Activated T-cell treated with anti-CD3 and anti-CD28 coated beads, Interleukin-2, amount 50 U/mL, for 72 hours (primary cell): ENCODE data around the gene CEP290. TPM values are rescaled to one million over a fixed set of nuclear protein-coding genes. Genes with fewer than 3 reads are reported as not detected.
"Not testable (repeated sequence)": the region's sequence is repeated elsewhere in the genome, so short reads cannot be mapped to it uniquely, and the experiment has no call there.

Experiments used
- ATAC-seq, 2 donors: fragments of 150-1000 bp; cut with Tn5 transposase; replicated peaks in 1 of 2; 2 replicates each; pipeline ENCODE4 v1.10.0; 2021; ENCODE audit warnings: moderate library complexity in 2 of 2, mild to moderate bottlenecking in 1 of 2
- DNase-seq, 2 donors: peaks; one replicate each; pipeline ENCODE4 v3.0.0; 2021 to 2022; ENCODE audit warnings: mixed read lengths in 1 of 2
- H3K27ac Mint-ChIP-seq: one replicate; pipeline ENCODE4 v1.8.0; 2022; ENCODE audit warnings: mild to moderate bottlenecking, moderate library complexity, mixed read lengths
- H3K27me3 Mint-ChIP-seq: one replicate; pipeline ENCODE4 v1.8.0; 2022; ENCODE audit warnings: low read depth, mixed read lengths
- H3K36me3 Mint-ChIP-seq, 2 donors: one replicate each; pipeline ENCODE4 v1.8.0; 2022; ENCODE audit warnings: mixed read lengths in 2 of 2, mild to moderate bottlenecking in 1 of 2; ENCODE audit not compliant: insufficient read depth in 2 of 2
- H3K4me1 Mint-ChIP-seq: one replicate; pipeline ENCODE4 v1.8.0; 2022; ENCODE audit warnings: low read depth, mixed read lengths
- H3K4me3 Mint-ChIP-seq, 2 donors: one replicate each; pipeline ENCODE4 v1.8.0; 2022; ENCODE audit warnings: mild to moderate bottlenecking in 2 of 2, mixed read lengths in 2 of 2, moderate library complexity in 2 of 2
- H3K9me3 Mint-ChIP-seq, 2 donors: one replicate each; pipeline ENCODE4 v1.8.0; 2022; ENCODE audit warnings: mixed read lengths in 2 of 2
- total RNA-seq, 2 donors: library from RNA; stranded (reverse); gene quantifications; one replicate each; pipeline ENCODE4 v1.2.3, GENCODE V29; 2022

Gene CEP290
- total RNA-seq, 2 donors from 2014 or later: 14.1 to 14.3 TPM

DNA sequence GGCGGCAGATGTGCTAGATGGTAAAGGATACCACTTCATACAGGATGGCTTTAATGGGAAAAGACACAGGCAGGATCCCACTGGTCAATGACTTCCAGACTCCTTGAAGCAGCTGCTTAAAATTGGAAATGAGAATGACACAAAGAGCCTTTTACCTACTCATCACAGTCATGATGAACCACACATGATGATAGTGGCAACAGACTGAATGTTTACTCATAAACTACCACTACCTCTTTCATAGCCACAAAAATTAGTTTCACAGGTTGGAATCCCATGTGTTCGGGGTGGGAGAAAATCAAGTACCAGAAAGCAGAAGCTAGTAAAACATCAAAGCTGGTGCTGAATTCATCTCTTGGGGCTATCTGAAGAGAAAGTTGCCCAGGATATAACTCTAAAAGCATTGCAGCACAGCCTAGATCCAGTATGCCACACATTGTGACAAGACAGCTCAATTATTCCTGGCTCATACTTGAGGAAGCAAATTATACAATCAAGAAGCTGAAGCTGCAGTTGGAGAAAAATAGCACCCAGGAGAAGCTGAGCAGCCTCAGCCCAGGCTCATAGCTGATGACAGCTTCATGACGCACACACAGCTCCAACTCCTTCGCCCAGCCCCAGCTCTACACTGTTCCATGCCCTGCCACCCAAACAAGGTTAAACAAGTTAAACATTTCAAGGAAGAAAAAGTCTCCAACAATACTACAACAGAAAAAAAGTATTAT, 83.7 kb downstream of the CEP290 start:
- H3K36me3 Mint-ChIP-seq: peaks cover 3 to 11% of the 10 kb centered on the region in 2 donors
- no peak for DNase-seq
- H3K27ac Mint-ChIP-seq: no peak overlapping the region
- no peaks in the 10 kb centered on the region for H3K9me3 Mint-ChIP-seq
- H3K4me3 Mint-ChIP-seq: no peak overlapping the region
- no peaks in the 10 kb centered on the region for H3K27me3 Mint-ChIP-seq
- peaks cover 7% of the 10 kb centered on the region for H3K4me1 Mint-ChIP-seq
- no peak for ATAC-seq

DNA sequence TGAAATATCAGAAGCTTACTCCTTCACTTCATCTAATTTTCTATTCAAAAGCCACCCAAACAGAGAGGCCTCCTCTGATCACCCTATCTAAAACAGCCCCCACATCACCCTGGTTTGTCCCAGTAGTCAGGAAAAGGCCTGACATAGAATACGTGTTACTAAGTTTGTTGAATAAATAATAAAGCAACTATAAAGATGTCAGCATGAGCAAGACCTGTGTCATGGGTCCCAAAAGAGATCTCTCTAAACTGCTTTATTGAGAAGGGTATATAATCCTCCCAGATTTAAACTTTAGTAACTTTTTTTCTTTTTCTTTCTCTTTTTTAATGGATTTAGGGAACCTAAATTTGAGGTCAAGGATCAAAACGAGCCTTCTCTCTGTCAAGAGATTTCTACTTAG, 85.3 kb downstream of the CEP290 start:
- H3K27ac Mint-ChIP-seq: peak overlapping the region; percentile 73
- H3K36me3 Mint-ChIP-seq: peaks cover 3 to 6% of the 10 kb centered on the region in 2 donors
- no peaks in the 10 kb centered on the region for H3K27me3 Mint-ChIP-seq
- H3K9me3 Mint-ChIP-seq: no peaks in the 10 kb centered on the region
- DNase-seq: no peak
- no peak for ATAC-seq
- H3K4me1 Mint-ChIP-seq: no peaks in the 10 kb centered on the region
- H3K4me3 Mint-ChIP-seq: no peak overlapping the region

DNA sequence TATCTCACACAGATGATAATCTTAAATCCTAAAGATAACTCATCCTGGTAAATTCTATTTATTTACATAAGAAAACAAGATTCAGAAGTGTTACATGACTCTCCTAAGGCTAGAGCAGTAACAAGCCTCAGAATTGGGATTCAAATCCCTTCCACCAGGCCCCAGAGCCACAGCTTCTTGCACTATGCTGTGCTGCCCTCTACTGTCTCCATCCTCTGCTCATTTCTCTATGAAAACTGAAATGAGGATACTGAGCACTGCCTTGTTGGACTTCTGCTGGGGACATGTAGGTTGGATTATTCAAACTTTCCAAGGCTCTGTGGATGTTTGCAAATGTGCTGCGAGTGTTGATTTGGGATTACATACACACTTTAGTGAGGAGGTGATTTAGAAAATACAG, 89.2 kb downstream of the CEP290 start:
- no peaks in the 10 kb centered on the region for H3K9me3 Mint-ChIP-seq
- no peaks in the 10 kb centered on the region for H3K4me1 Mint-ChIP-seq
- peak; percentile 48 to 53 for ATAC-seq
- H3K27me3 Mint-ChIP-seq: no peaks in the 10 kb centered on the region
- peak; percentile 18 to 22 for DNase-seq
- H3K4me3 Mint-ChIP-seq: no peak overlapping the region
- H3K27ac Mint-ChIP-seq: no peak overlapping the region
- H3K36me3 Mint-ChIP-seq: peaks cover 3 to 9% of the 10 kb centered on the region in 2 donors

DNA sequence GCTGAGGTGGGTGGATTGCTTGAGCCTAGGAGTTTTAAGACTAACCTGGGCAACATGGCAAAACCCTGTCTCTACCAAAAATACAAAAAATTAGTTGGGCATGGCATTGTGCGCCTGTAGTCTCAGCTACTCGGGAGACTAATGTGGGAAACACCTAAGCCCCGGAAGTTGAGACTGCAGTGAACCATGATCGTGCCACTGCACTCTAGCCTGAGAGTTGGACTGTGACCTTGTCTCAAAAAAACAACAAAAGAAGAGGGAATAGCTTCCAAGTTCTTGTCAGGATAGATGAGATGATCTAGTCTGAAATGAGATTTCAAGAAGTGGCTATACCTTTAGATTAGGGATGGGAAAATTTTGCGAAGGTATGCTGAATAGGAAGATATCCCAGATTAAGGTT, 97.9 kb downstream of the CEP290 start:
- ATAC-seq (no peak), DNase-seq (no peak)
- Mint-ChIP-seq H3K9me3 (no peaks in the 10 kb centered on the region), H3K4me1 (peaks cover 9% of the 10 kb centered on the region), H3K36me3 (peaks cover 3 to 32% of the 10 kb centered on the region in 2 donors), H3K27ac (peak overlapping the region; percentile 27), H3K27me3 (no peaks in the 10 kb centered on the region), H3K4me3 (no peak overlapping the region)

DNA sequence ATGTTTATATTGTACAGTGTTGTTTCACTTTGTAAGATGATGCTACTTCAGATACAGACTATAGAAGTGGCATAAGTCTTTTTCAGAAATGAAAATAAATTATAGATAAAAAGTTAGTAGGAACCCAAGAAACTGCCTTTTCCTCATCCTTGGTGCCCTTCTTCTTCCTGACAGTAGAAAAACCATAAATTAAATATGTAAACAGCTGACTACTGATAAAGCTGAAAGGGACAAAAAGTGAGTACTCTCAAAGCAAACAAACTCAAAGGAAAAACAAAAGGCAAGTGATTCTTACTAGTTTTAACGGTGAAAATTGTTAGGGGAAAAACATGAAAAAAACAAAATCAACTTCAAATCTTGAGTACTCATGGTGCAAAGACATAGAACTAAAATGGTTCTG, 104.1 kb downstream of the CEP290 start:
- DNase-seq: no peak
- peaks cover 0 to 9% of the 10 kb centered on the region in 2 donors for H3K36me3 Mint-ChIP-seq
- H3K4me3 Mint-ChIP-seq: peak overlapping the region; percentile 98 to 99
- H3K27ac Mint-ChIP-seq: peak overlapping the region; percentile 42
- ATAC-seq: no peak
- no peaks in the 10 kb centered on the region for H3K27me3 Mint-ChIP-seq
- peaks cover 57% of the 10 kb centered on the region for H3K4me1 Mint-ChIP-seq
- H3K9me3 Mint-ChIP-seq: no peaks in the 10 kb centered on the region

DNA sequence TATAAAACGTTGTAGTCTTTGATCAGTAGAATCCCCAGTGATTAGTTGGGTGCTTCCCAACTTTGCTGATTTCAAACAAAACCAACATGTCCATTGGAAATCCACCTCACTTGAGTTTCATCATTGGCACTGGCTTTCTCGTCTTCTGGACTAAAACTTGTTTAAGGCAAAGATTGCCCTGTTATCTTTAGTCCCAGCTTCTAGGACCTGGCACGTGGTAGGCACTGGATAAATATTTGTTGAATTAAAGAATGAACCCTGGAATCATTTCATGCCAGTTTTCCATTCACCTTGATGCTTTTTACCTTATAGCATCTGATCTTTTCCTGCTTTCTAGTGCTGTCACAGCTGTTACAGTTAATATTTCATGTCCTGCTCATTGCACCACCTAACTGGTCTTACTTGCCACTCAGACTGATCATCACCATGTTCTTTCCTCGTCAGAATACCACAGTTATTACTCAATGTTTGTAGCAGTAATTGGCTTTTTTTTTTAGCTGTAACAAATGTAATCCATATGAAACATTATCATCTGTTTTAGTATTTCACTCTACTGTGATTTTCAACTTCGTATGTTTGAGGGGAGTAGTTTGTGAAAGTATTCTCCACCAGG, 105.4 kb downstream of the CEP290 start:
- Mint-ChIP-seq H3K27ac (peak overlapping the region; percentile 89), H3K4me3 (peak overlapping the region; percentile 98 to 99), H3K4me1 (peaks cover 57% of the 10 kb centered on the region), H3K36me3 (peaks cover 0 to 14% of the 10 kb centered on the region in 2 donors), H3K9me3 (peaks cover 0 to 5% of the 10 kb centered on the region in 2 donors), H3K27me3 (no peaks in the 10 kb centered on the region)
- no peak for DNase-seq
- no peak for ATAC-seq

DNA sequence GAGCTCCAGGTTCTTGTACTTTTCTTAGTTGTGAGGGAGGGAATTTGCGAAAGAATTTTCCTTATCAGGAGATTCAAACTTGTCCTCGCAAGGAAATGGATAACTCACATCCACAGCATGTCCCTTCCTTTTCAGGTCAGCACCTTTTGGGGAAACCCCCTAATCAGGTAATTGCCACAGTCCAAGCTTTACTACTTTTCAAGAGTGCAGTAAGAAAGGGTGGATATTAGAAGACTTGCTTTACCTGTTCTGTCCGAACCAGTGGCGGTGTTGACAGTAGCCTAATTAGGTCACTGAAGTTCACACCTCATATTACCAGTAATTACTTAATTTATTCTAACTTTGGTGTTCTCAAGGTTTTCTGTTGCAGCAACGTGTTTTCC, 106.0 kb downstream of the CEP290 start:
- peak overlapping the region; percentile 89 for H3K27ac Mint-ChIP-seq
- H3K4me3 Mint-ChIP-seq: peak overlapping the region; percentile 98 to 99
- peaks cover 0 to 6% of the 10 kb centered on the region in 2 donors for H3K9me3 Mint-ChIP-seq
- peaks cover 0 to 14% of the 10 kb centered on the region in 2 donors for H3K36me3 Mint-ChIP-seq
- DNase-seq: peak in 1 of 2 donors; percentile 8
- H3K27me3 Mint-ChIP-seq: no peaks in the 10 kb centered on the region
- ATAC-seq: peak in 1 of 2 donors; percentile 12
- peaks cover 57% of the 10 kb centered on the region for H3K4me1 Mint-ChIP-seq

DNA sequence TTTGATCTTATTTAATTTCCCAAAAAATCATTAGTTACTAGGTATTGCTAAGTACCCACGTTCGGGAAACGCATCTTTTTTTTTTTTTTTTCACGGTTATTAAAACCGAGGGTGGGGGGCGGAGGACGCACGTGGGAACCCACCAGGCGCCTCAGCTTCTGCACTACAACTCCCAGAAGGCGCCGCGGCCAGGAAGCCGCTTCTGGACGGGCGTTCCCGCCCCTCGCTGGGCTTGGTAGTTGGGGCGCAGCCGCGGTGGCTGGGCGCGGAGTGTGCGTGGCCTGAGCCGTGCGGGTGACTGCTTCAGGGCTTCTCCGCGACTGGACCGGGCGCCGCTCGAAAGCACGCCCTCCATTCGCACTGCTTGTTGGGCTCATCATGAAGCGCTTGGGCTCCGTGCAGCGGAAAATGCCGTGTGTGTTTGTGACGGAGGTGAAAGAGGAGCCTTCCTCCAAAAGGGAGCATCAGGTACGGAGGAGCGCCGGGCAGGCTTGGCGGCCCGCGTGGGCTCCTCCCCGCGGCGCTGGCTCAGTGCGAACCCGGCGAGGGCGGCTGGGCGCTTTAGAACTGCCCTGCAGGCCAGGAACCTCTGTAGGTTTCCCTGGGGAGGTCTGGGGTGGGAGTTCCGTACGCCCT, 106.5 kb downstream of the CEP290 start:
- peak overlapping the region; percentile 98 to 99 for H3K4me3 Mint-ChIP-seq
- DNase-seq (peak; percentile 89 to 90), ATAC-seq (peak; percentile 99)
- peaks cover 0 to 6% of the 10 kb centered on the region in 2 donors for H3K9me3 Mint-ChIP-seq
- H3K27ac Mint-ChIP-seq: peak overlapping the region; percentile 95
- H3K4me1 Mint-ChIP-seq: peaks cover 57% of the 10 kb centered on the region
- H3K27me3 Mint-ChIP-seq: no peaks in the 10 kb centered on the region
- peaks cover 0 to 14% of the 10 kb centered on the region in 2 donors for H3K36me3 Mint-ChIP-seq

DNA sequence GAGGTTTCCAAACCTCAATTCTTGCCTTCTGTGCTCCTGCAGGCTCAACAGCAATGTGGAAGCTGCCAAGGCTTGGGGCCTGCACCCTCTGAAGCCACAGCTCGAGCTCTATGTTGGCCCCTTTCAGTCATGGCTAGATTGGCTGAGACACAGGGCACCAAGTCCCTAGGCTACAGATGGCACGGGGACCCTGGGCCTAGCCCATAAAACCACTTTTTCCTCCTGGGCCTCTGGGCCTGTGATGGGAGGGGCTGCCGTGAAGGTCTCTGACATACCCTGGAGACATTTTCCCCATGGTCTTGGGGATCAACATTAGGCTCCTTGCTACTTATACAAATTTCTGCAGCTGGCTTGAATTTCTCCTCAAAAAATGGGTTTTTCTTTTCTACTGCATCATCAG, 110.7 kb downstream of the CEP290 start:
- H3K4me3 Mint-ChIP-seq, H3K36me3 Mint-ChIP-seq, H3K27ac Mint-ChIP-seq, H3K9me3 Mint-ChIP-seq, ATAC-seq, H3K27me3 Mint-ChIP-seq, DNase-seq: not testable (repeated sequence)
- peaks cover 19% of the 10 kb centered on the region for H3K4me1 Mint-ChIP-seq

DNA sequence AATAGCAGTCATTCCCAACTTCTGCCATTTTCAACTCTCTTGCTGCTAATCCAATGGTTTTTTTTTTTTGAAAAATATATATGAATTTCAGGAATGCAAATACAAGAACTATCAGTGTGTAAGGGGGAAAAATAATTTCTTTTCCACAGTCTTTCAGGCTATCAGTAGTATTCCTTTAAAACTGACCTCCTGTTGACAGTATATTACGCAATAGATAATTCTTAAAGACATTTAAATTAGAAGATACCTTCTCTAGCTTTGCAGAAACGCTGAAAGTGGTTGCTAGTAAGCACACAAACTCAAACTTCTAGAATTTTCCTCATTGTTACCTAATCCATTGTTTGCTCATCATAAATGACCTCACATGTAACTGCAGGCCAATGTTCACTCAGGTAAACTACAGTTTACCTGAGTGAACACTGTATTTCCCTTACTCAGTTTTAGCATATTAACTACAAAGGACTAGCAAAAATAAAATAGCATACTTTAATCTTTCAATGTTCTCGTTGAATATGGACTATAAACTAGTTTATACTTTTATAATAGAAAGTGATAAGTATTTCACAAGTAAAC, 112.7 kb downstream of the CEP290 start, which contains the start of gene C12orf50:
TSS of gene C12orf50 (minus strand) at position 309 of the 573 bp plus-strand sequence. CDS start 2,439 bp downstream, outside the sequence.
- Mint-ChIP-seq H3K4me3 (no peak within 1 kb of the TSS), H3K9me3 (peaks cover 0 to 6% of the 10 kb centered on the region in 2 donors), H3K27ac (no peak within 1 kb of the TSS), H3K27me3 (no peaks in the 10 kb centered on the region), H3K36me3 (peaks cover 0 to 7% of the 10 kb centered on the region in 2 donors), H3K4me1 (peaks cover 6% of the 10 kb centered on the region)
- ATAC-seq (no peak), DNase-seq (no peak)

DNA sequence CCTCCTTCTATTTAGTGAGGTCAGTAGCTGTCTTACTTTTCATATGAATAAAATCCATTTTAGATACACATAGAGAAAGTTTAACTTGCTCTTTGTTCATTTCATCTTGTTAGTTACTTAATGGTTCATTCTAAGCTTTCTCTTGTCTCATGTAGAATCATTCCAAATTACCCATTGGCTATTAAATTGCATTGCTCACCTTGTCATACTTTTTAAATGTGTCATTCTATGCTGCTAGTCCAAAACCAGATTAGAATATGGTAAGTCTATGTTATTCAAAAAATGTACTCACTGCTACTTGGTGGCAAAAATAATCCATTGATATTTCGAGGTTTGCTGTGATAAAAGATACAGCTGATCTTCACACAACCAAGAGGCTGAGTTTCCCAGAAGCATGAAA, 115.7 kb downstream of the CEP290 start:
- no peak for ATAC-seq
- no peak overlapping the region for H3K4me3 Mint-ChIP-seq
- H3K36me3 Mint-ChIP-seq: no peaks in the 10 kb centered on the region
- no peaks in the 10 kb centered on the region for H3K4me1 Mint-ChIP-seq
- H3K27me3 Mint-ChIP-seq: peaks cover 7% of the 10 kb centered on the region
- H3K9me3 Mint-ChIP-seq: no peaks in the 10 kb centered on the region
- no peak for DNase-seq
- no peak overlapping the region for H3K27ac Mint-ChIP-seq

DNA sequence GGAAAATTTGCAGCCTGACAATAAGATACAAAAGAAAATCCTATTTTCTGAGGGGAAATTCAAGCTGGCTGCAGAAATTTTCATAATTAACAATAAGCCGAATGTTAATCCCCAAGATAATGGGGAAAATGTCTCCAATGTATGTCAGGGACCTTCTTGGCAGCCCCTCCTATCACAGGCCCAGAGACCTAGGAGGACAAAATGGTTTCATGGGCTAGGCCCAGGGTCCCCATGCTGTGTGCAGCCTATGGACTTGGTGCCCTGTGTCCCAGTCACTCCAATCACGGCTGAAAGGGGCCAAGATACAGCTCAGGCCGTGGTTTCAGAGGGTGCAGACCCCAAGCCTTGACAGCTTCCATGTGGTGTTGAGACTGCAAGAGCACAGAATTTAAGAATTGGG, 123.9 kb downstream of the CEP290 start:
- Mint-ChIP-seq H3K27me3 (peaks cover 20% of the 10 kb centered on the region), H3K4me3 (no peak overlapping the region), H3K9me3 (peaks cover 7 to 9% of the 10 kb centered on the region in 2 donors), H3K4me1 (no peaks in the 10 kb centered on the region), H3K27ac (no peak overlapping the region), H3K36me3 (peaks cover 3 to 4% of the 10 kb centered on the region in 2 donors)
- DNase-seq: no peak
- no peak for ATAC-seq

DNA sequence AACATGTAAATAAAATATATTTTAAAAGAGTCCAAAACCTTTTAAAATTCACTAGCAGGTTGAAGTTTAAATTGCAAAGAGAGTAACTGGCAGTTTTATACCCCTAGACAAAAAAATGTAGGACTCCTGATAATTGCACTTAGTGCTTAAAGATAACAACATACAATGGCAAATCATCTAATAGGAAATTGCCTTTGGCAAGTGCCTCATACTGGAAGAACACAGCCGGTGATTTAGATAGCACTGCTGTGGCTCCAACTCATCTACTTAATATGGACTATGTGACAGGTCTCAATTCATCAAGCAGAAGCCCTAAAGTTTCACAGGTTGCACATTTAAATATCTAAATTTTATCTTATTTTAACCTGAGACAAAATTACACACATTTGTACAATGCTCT, 126.1 kb downstream of the CEP290 start:
- Mint-ChIP-seq H3K9me3 (peaks cover 7% of the 10 kb centered on the region in 2 donors), H3K4me1 (no peaks in the 10 kb centered on the region), H3K36me3 (peaks cover 3 to 4% of the 10 kb centered on the region in 2 donors), H3K27ac (no peak overlapping the region), H3K27me3 (peaks cover 16% of the 10 kb centered on the region), H3K4me3 (no peak overlapping the region)
- no peak for ATAC-seq
- DNase-seq: no peak
